Tibial artery (tissue), 4 donors: ENCODE results near the gene SARS1.
A peak's percentile ranks its signal among the peaks of the same experiment; 100 is the strongest.

Experiments used
- DNase-seq, 2 donors: peaks; one replicate each; pipeline ENCODE4 v3.0.0-alpha.2; 2019
- H3K27ac ChIP-seq, 2 donors: fragments of 200-600 bp; sonication (generic) in 1 of 2; 1 replicate in 1 of 2; 2 replicates in 1 of 2; pipeline ENCODE4 v1.5.1; 2018 to 2019; ENCODE audit warnings: mild to moderate bottlenecking in 1 of 2
- H3K27me3 ChIP-seq, 2 donors: fragments of 200-600 bp; sonication (generic) in 1 of 2; one replicate each; pipeline versions ENCODE4 v1.5.1 to v1.6.0; 2016 to 2019
- H3K36me3 ChIP-seq, 3 donors: fragments of 200-600 bp; sonication (generic) in 2 of 3; one replicate each; pipeline ENCODE4 v1.5.1; 2016 to 2019; ENCODE audit warnings: mild to moderate bottlenecking in 2 of 3
- H3K4me1 ChIP-seq, 4 donors: fragments of 200-600 bp; sonication (generic) in 2 of 4; 1 replicate in 3 of 4; 2 replicates in 1 of 4; pipeline ENCODE4 v1.5.1; 2016 to 2019
- H3K4me3 ChIP-seq, 2 donors: fragments of 200-600 bp; sonication (generic) in 1 of 2; 1 replicate in 1 of 2; 2 replicates in 1 of 2; pipeline ENCODE4 v1.5.1; 2018 to 2019; ENCODE audit warnings: mild to moderate bottlenecking in 2 of 2
- H3K9me3 ChIP-seq, 3 donors: fragments of 200-600 bp; sonication (generic) in 1 of 3; one replicate each; pipeline ENCODE4 v1.5.1; 2016 to 2019
- intact Hi-C: fragments of 100-400 bp; cut with DNase I; formaldehyde crosslinking; loops from one replicate; pipeline ENCODE4 v1.15.0; 2023; ENCODE audit warnings: low total_unique reads
- TF ChIP-seq, protein P1 (sequence below), 2 experiments: fragments of 200-600 bp in 1 of 2; fragments of 450-650 bp in 1 of 2; IDR thresholded peaks; one replicate each; pipeline ENCODE4 v1.5.1; 2017 to 2019; ENCODE audit warnings: antibody characterized with exemption in 2 of 2, mild to moderate bottlenecking in 1 of 2, moderate library complexity in 1 of 2

The SARS1 gene

DNA sequence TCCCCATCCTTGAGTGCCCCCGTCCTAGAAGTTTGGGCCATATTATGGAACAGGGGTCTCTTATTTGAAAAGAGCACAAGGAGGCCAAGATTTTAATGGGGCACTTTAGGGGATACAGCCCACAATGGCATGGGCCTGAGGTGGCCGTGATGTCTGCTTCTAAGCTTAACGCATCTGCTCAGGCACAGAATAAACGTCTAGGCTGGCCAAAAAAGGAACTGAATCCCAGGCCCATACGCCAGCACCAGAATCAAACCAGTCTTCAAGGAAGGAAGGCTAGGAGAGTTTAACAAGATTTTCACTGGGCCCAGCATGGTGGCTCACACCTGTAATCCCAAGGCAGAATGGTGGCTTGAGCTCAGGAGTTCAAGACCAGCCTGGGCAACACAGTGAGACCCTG is 9.2 kb upstream of the SARS1 start:
- Histone ChIP-seq H3K4me1 (peaks cover 0 to 11% (median 0%) of the 10 kb centered on the region in 4 donors), H3K27ac (no peak overlapping the region), H3K36me3 (peaks cover 0 to 3% (median 0%) of the 10 kb centered on the region in 3 donors), H3K4me3 (no peak overlapping the region), H3K27me3 (no peaks in the 10 kb centered on the region), H3K9me3 (no peaks in the 10 kb centered on the region)
- TF ChIP-seq, protein P1, sequence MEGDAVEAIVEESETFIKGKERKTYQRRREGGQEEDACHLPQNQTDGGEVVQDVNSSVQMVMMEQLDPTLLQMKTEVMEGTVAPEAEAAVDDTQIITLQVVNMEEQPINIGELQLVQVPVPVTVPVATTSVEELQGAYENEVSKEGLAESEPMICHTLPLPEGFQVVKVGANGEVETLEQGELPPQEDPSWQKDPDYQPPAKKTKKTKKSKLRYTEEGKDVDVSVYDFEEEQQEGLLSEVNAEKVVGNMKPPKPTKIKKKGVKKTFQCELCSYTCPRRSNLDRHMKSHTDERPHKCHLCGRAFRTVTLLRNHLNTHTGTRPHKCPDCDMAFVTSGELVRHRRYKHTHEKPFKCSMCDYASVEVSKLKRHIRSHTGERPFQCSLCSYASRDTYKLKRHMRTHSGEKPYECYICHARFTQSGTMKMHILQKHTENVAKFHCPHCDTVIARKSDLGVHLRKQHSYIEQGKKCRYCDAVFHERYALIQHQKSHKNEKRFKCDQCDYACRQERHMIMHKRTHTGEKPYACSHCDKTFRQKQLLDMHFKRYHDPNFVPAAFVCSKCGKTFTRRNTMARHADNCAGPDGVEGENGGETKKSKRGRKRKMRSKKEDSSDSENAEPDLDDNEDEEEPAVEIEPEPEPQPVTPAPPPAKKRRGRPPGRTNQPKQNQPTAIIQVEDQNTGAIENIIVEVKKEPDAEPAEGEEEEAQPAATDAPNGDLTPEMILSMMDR (IDR thresholded peaks at IDR 0.05): no peak
- DNase-seq: no peak
- intact Hi-C loops: no loop called here

DNA sequence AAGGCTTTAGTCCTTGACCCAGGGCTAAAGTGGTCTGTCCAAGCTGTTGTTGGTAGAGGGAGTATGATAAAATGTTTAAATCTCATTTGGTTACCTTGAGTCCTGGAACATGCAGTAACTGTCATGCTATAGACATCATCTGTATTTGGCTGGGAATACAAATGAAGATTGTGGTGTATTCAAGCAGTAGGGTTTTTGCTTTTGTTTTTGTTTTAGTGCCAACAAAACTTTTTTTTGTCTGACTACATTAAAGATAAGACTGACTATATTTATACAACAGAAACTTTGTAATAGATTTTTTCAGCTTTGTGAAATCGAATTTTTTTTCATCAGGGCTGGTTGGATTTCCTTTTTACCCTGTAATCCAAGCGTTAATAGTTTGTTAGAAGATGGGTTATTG is 7.4 kb upstream of the SARS1 start:
- intact Hi-C loops: no loop called here
- peaks cover 0 to 12% (median 0%) of the 10 kb centered on the region in 4 donors for H3K4me1 ChIP-seq
- H3K36me3 ChIP-seq: no peaks in the 10 kb centered on the region
- DNase-seq: no peak
- no peak overlapping the region for H3K4me3 ChIP-seq
- no peak overlapping the region for H3K27ac ChIP-seq
- no peaks in the 10 kb centered on the region for H3K27me3 ChIP-seq
- H3K9me3 ChIP-seq: no peaks in the 10 kb centered on the region
- TF ChIP-seq, protein P1 (IDR thresholded peaks at IDR 0.05): no peak

DNA sequence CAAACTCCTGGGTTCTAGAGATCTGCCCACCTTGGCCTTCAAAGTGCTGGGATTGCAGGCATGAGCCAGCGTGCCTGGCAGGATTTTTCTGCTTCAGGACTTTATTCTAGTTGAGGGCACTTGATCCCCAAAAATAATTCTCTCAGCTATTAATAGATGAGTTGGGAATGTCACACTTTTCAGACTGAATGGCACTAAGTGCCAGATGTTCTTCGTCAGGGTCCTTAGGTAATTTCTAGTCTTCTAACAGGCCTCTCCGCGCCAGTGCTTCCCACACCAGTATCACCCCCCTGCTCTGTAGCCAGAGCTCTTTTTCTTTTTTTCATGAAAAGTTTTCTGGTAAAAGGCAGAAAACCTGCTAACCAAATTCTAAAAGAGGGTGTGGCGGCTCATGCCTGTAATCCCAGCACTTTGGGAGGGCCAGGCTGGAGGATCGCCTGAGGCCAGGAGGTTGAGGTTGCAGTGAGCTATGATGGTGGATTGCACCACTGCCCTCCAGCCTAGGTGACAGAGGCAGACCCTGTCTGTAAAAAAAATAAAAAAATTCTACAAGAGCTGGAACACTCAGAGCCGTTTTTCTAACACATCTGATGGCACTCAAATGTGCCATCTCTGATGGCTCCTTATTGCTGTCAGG is 6.1 kb upstream of the SARS1 start:
- intact Hi-C loops: no loop called here
- H3K27me3 ChIP-seq: no peaks in the 10 kb centered on the region
- no peaks in the 10 kb centered on the region for H3K36me3 ChIP-seq
- TF ChIP-seq, protein P1 (IDR thresholded peaks at IDR 0.05): no peak
- no peaks in the 10 kb centered on the region for H3K9me3 ChIP-seq
- peaks cover 0 to 12% (median 0%) of the 10 kb centered on the region in 4 donors for H3K4me1 ChIP-seq
- no peak overlapping the region for H3K4me3 ChIP-seq
- H3K27ac ChIP-seq: no peak overlapping the region
- no peak for DNase-seq

DNA sequence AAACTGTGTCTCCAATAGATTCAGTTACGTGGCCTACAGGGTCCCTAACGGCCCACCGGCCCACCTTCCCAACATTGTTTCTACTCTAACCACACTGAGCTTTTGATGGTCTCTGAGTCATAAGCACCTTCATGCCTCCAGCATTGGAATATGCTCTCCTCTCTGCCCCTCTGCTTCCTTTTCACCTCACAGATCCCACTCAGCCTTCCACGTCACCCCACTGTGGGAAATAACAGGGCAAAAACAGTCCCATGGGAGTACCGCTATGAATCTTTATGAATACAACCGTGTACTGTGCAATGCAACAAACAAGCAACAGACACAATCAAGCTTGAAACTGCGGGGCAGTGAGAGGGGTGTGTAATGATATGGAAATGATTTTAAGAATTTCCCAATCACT is 5.3 kb upstream of the SARS1 start:
- Histone ChIP-seq H3K27ac (peak overlapping the region in 1 of 2 donors; percentile 31), H3K27me3 (no peaks in the 10 kb centered on the region), H3K4me1 (peaks cover 0 to 14% (median 0%) of the 10 kb centered on the region in 4 donors), H3K9me3 (no peaks in the 10 kb centered on the region), H3K36me3 (no peaks in the 10 kb centered on the region), H3K4me3 (peak overlapping the region; percentile 33 to 39)
- no peak for DNase-seq
- intact Hi-C loops: no loop called here
- TF ChIP-seq, protein P1 (IDR thresholded peaks at IDR 0.05): no peak

DNA sequence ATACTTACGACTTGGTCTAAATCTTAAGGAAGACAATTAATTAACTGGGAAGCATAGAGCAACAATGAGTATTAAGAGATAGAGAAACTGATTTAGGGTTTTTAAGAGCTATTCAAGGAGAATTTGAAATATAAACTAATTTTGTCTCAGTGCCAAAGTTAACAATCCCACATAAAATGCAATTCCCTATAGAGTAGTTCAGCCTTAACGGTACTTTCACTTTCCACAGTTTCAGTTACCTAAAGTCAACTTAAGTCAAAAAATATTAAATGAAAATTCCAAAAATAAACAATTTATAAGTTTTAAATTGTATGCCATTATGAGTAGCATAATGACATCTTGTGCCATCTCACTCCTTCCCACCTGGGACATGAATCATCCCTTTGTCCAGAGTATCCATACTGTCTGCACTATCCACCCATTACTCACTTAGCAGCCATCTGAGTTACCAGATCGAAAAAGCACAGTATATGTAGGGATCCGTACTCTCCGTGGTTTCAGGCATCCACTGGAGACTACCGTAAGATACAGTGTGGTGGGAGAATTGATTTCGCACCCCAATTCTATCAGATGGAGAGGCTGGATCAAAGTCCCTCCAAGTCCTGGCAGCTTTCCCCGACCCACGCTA is 4.8 kb upstream of the SARS1 start:
- intact Hi-C loops: no loop called here
- H3K9me3 ChIP-seq: no peaks in the 10 kb centered on the region
- H3K36me3 ChIP-seq: no peaks in the 10 kb centered on the region
- peak overlapping the region in 1 of 2 donors; percentile 31 for H3K27ac ChIP-seq
- no peak for DNase-seq
- TF ChIP-seq, protein P1 (IDR thresholded peaks at IDR 0.05): no peak
- no peaks in the 10 kb centered on the region for H3K27me3 ChIP-seq
- peak overlapping the region; percentile 33 to 39 for H3K4me3 ChIP-seq
- peaks cover 0 to 15% (median 0%) of the 10 kb centered on the region in 4 donors for H3K4me1 ChIP-seq
